Endometrial microvascular endothelial cells (primary cell): ENCODE measurements around the gene RHBDD1. TPM values are rescaled to one million over a fixed set of nuclear protein-coding genes. Genes with fewer than 3 reads are reported as not detected.

Source experiments
- in situ Hi-C: cut with HindIII; loops from 2 replicates; pipeline ENCODE4 v1.10.0; 2017; ENCODE audit warnings: low sequenced_read_pairs, low pct_unique_long_range_greater_than_20kb; ENCODE audit errors: inconsistent ontology term
- total RNA-seq: library from RNA; depleted of rRNA; stranded (reverse); fragments of >200 nt; gene quantifications from one replicate; pipeline ENCODE4 v1.2.3, GENCODE V29; 2015; ENCODE audit errors: inconsistent ontology term

The RHBDD1 gene
- total RNA-seq, 1 donor from 2014 or later = 53.4 TPM

DNA sequence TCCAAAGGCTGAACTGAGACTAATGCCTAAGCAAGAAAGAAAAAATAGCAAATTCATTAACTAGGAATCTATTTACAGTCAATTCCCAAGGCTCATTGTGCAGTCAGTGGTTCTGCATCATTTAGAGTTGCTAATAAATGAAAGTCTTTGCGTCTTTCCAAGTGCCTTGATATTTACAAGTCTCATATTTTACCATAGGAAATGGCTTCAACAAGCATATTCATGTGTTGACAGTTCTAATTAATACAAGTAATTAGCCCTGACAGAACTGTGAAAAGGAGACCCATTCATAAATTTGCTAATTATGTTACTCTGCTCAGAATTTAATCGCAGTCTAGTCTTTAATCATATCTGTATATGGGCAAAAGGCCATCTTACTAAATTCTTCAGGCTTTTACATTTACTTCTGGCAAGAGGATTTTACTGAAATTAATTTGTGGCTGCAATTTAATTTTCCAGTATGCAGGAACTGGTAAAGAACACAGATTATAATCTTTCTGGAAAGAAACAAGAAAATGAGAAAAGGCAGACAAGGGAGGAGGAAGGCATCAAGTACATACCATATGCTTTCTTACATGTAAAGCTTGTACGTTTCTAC is 126.4 kb downstream of the RHBDD1 start:
- in situ Hi-C loops = no loop called here

DNA sequence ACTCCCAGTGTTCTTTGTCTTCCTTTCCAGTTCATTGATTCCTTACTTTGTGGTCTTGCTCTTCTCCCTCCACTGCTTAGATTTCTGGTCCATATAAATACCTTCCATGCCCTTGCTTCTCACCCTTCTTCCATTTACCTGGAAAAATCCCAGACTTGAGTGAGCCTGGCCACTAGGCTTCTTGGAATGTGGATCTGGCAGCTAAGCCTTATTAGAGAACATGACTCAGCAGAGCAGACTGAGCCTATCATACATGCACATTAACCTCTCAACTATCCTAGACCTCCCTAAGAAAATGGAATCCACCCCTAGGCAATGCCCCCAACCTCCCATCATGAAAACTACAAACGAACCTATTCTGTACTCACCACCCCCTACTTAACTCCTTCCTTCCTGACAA is 127.7 kb downstream of the RHBDD1 start:
- in situ Hi-C loops = no loop called here

DNA sequence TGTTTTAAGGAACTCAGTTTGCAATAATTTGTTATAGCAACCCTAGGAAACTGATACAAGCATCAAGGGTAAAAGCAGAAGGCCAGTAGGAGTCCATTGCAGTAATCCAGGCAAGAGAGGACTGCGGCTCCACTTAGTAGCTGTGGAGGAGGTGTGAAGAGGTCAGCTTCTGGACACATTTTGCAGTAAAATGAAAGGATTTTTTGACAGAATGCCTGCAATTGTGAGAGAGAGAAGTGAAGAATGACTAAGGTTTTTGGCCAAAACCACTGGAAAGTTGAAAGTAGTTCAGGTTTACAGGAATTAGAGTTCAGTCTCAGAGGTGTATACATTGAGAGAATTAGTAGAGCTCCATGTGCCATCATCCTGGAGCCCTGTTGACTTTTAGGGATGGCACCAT is 129.5 kb downstream of the RHBDD1 start:
- in situ Hi-C loops = no loop called here

DNA sequence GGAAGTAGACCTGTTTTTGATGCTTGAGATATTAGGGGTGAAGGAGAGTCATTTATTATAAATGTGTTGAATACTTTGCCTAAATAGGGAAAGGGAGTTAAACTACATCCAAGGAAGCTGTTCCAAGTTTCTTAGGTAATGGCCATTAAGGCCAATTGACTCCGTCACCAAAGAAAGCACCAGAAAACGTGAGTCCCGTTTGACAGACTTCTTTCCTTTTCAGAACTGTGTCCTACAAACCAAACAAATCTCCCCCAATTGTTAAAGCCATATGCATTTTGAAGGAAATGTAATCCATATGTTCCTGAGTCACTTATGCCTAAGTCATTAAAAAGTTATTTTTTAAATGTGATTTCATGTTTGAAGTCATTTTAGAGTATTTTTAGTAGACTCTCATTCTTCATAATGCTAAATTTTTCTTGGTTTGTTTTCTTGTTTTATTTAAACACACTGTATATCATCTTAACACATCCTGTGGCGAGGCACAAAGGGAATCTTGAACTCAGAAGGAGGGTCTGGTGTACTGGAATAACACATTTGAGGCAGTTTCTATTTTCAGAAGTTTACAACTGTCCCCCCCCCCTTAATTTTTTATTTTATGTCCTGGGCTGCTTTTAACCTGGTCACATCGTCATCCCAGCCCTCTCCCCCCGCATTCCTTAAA is 133.7 kb downstream of the RHBDD1 start:
- in situ Hi-C loops = no loop called here

DNA sequence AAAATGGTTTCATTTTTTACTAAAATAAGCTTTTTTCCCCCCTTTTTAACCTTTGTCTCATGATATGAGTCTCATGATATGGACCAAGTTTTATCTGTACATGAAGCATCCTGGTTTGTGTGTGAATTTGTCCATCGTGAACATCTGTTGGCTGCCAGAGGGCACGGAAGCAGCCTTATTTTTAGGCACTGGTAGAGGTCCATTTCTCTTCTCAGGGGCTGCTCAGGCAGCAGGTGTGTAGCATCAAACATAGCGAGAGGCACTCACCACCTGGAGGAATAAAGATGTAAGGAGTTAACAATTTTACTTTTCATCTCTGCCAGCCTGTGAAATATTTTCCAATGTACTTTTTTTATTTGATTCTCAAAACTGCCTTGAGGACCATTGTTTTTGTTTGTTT is 134.5 kb downstream of the RHBDD1 start:
- in situ Hi-C loops = no loop called here

DNA sequence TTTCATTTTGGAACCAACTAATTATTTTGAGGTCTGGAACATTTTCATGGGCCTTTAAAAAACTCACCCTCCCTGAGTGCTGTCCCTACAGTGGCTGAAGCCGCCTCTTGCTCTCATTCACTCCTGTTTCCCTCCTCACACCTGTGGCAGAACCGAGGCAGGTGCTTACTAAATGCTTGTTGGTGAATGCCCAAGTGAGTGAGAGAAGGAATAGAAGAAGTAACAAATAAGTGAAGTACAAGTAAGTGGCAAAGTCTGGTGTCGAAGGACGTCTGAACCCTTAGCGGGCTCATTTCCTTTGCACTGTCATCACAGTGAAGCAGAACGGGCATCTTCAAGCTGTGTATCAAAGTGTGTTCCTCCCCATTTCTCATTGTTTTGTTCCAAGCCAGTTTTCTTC is 135.2 kb downstream of the RHBDD1 start:
- in situ Hi-C loops = no loop called here

- in situ Hi-C loops = no loop called here
These were observed 135.9 kb downstream of the RHBDD1 start for GRCh38 chr2:226971770-226972169.

DNA sequence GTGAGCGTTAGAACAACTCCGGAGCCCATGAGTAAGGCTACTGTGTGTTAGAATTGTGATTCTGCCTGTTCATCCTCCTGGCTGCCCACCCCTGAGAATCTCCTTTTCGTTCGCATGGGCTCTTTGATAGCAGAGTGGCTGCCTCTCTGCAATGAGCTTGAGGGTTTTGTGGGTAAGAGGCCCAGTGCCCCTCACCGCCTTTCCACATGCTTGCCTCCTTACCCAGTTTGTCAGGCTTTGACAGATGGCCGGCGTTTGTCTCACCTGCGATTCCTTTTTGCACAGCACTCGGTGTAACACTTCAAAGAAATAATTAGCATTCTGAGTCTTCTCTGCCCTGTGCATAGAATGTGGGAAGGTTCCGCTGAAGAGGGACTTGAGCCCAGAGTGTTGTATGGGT is 138.0 kb downstream of the RHBDD1 start:
- in situ Hi-C loops = no loop called here

DNA sequence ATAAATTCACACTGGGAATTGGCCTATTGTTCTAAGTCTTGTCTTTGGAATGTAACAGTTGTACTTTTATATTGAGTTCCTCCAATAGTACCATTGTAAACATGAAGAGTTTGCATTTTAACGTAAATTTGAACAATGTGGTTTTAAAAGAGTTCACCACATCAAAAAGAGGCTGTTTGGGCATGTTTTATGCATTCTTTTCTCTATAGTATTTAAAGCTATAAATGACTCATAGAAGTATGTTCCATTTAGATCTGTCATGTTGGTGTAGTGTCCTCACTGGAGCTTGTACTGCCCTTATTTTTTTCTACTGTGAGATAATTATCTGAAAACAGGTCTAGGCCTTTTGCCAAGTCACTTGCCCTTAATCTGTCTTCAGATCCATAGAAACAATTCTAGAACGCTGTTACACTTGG is 141.9 kb downstream of the RHBDD1 start:
- in situ Hi-C loops = no loop called here

GRCh38 chr2:226978300-226978699 is 142.4 kb downstream of the RHBDD1 start:
- in situ Hi-C loops = no loop called here

DNA sequence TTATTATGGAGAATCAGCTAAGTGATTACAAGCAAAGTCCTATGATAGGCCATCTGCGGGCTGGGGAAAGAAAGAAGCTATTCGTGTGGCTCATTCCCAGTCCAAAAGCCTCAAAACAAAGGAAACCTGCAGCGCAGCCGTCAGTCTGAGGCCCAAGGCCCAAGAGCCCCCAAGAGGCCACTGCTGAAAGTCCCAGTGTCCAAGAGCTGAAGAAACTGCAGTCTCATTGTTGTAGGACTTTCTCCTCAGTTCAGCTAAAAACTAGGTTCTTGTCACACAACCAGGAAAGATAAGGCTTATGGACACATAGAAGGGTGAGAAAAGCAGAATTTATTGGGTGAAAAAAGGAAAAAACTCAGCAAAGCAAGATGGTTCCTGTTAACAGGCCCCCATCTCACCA is 143.2 kb downstream of the RHBDD1 start:
- in situ Hi-C loops = no loop called here

GRCh38 chr2:226981791-226982326 is 146.0 kb downstream of the RHBDD1 start:
- in situ Hi-C loops = no loop called here

GRCh38 chr2:226983895-226984749 is 148.3 kb downstream of the RHBDD1 start:
- in situ Hi-C loops = no loop called here

DNA sequence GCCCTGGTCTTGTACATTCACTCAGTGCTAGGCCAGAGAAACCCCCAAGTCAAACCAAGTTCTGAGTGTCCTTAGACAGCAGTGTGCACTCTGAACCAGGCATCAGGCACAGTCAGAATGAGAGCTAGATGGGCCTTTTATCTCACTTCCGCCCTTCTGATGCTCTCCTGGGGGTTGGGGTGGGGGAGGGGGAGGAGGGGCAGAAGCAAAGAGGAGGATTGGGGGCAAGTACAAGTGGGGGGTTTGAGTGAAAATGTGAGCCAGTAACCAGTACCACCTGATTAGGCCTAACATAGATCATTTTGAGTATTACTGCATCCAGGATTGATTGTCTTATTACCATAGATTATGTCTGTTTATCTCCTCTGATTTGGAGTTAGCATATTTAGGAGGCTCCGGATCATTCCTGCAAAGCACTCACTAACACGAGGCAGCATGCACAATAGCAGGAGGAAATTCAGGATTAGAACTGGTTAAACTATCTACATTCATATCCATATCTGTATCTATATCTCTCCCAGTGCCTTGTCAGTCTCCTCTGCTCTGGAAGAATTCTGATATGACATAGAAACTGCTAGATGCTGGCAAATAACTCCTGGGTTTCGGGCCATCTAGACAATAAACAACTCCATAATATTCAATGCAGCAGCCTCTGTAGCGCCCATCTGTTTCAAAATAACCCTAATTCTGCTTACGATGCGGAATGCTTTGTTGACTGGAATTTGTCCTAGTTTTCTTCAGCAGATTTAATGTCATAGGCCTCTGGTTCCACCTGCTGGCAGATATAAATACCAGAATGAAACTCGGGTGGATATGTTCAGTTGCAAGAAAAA is 149.1 kb downstream of the RHBDD1 start:
- in situ Hi-C loops = no loop called here

GRCh38 chr2:226985583-226985946 is 149.7 kb downstream of the RHBDD1 start:
- in situ Hi-C loops = no loop called here

DNA sequence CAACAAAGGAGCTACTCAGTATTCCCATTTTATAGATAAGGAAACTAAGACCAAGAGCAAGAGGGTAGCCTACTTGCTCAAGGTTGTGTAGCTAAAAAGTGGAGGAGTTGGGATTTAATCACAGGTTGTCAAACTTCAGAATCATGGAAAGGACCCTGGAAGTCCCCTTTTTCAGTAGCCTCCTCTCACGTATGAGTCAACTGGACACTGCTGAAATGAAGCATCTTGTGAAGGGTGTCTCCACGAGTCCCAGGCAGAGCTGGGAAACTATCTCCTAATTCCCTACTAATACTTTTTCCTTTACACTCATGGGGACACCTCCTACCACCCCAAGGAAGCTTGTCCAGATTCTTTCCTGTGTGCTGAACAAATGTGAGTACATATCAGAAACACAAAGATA is 155.8 kb downstream of the RHBDD1 start:
- in situ Hi-C loops = no loop called here

GRCh38 chr2:226993171-226993570 is 157.3 kb downstream of the RHBDD1 start:
- in situ Hi-C loops = no loop called here

DNA sequence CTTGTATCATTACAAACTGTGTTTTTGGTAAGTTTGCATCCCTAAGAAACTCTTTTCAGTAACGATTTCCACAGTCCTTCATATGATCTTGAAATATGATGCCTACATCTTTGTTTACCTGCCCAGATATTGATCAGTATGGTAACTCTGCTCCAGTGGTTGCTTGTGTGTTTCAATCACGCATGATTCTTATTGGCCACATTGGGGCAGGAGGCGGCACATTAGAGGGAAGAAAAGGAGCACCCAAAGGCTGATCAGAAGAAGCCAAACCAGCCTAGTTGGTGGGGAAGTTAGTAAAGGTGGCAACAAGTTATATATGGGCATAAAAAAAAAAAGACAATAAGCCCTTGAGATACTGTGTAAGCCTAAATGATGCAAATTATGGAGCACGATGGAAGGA is 158.9 kb downstream of the RHBDD1 start:
- in situ Hi-C loops = no loop called here

- in situ Hi-C loops = no loop called here
These were observed 159.8 kb downstream of the RHBDD1 start for GRCh38 chr2:226995625-226996041.
